Hematopoietic multipotent progenitor cell treated with erythropoietin and hydrocortisone succinate and interleukin-3 and kit ligand, for 8 days (in vitro differentiated cells): Measurements from ENCODE around the gene GSS.

ENCODE experiments used
- DNase-seq: peaks from one replicate; pipeline ENCODE4 v3.0.0-alpha.2; 2015

GSS gene

DNA sequence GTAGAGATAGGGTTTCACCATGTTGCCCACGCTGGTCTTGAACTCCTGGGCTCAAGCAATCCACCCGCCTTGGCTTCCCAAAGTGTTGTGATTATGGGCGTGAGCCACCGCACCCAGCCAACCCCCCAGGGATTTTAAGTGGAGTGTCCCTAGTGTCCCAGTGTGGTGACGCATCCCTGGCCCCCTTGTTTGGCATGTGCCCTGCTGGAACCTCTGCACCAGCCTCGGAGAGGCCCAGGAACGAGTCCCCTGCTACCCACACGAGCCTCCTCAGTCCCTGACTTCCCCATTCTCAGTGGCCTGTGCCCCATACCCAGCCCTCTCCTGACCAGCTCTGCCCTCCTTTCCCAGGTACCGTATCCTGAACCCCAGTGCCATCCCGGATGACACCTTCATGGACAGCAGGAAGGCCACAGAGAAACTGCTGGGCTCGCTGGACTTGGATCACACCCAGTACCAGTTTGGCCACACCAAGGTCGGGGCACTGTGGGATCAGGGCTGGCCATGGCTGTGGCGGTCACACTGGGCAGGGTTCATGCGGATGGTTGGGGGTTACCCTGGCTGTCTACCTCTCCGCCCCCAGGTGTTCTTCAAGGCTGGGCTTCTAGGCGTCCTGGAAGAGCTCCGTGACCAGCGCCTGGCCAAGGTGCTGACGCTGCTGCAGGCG is 37.3 kb upstream of the GSS start:
- no peak for DNase-seq

GRCh38 chr20:34990661-34991214 is 35.1 kb upstream of the GSS start:
- DNase-seq = no peak

DNA sequence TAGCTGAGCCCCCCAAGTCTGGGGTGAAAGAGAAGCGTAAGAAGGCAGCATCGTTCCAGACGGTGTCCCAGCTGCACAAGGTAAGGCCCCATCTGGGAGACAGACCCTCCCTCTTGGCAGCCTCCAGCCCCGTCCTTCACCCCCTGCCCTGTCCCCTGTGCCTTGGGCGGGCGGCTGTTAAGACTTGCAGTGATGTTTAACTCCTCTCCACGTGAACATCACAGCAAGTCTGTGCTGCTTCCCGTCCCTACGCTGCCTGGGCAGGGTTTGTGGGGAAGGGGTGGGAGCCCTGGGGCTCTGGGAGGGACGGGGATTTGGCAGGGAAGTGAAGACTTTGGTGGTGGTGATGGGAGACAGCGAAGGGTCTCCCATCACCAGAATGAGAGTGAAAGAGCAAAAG is 34.6 kb upstream of the GSS start:
- no peak for DNase-seq

DNA sequence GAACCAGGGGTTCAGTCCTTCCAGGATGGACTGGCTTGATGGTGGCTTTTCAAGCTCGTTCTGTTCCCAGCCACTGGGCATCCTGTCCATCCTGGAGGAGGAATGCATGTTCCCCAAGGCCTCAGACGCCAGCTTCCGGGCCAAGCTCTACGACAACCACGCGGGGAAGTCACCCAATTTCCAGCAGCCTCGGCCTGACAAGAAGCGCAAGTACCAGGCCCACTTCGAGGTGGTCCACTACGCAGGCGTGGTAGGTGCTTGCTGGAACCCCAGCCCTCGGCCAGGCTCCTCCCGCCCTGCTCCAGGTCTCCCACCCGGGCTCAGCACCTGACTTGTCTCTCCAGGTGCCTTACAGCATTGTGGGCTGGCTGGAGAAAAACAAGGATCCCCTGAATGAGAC is 34.1 kb upstream of the GSS start:
- no peak for DNase-seq

GRCh38 chr20:34989118-34989517 is 33.5 kb upstream of the GSS start:
- DNase-seq = no peak

GRCh38 chr20:34988191-34988540 is 32.6 kb upstream of the GSS start:
- DNase-seq = no peak

DNA sequence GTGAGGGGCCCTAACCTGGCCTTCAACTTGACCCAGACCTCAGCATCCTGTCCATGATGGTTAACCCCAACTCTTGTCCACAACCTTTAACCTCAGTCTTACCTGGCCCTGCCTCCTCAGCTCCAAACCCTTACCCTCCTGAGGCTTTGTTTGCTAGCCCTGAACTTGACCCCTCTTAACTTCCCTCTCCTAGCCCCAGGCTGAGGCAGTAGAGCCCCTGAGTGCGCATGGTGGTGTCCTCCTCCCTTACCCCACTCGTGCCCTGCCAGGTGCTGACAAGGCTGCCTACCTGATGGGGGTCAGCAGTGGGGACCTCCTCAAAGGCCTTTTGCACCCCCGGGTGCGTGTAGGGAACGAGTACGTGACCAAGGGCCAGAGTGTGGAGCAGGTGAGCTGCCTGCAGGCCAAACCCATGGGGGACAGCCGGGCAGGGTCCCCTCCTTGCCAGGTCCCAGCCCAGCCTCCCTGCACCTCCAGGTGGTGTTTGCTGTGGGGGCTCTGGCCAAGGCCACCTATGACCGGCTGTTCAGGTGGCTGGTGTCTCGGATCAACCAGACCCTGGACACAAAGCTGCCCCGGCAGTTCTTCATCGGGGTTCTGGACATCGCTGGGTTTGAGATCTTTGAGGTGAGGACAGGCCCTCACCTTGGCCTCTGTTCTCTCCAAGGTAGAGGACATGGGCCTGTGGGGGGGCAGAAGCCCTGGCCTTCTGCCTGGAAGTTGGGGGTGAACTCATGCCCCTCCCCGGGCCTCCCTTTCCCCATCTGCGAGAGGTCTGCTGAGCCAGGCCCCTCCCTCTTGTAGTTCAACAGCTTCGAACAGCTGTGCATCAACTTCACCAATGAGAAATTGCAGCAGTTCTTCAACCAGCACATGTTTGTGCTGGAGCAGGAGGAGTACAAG is 31.9 kb upstream of the GSS start:
- no peak for DNase-seq

DNA sequence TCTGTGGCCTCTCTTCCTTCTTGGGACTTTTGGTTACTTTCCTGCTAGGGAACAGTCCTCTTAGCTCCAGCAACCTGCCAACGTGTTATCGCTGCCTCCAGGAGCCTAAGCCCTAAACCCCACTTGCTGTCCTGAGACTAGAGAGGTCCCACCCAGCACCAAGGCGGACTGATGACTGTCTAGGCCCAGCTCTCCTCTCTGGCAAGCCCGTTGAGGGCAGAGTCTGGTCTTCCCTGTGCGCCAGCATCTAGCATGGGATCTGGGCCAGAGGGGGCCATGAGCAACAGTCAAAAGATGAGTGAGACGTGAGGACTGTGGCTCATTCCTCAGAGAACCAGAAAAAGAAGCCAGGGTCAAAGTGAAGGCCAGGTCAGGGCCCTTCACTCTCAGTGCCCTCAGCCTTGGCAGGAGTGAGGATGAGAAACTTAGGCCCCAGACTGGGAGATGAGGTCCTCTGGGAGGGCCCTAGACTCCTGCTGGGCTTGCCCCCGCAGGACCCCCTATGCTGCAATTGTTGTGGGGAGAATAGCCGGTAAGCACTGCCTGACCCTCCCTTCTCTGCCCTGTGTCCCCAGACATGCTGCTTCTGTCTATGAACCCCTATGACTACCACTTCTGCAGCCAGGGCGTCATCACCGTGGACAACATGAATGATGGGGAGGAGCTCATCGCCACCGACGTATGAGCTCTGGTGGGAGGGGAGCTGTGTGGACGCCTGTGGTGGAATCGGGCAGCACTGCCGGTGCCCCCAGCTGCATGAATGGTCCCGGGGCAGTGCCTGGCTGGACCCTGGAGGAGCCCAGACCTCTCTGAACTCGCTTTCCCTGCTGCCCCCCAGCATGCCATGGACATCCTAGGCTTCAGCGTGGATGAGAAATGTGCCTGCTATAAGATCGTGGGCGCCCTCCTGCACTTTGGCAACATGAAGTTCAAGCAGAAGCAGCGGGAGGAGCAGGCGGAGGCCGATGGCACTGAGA is 31.0 kb upstream of the GSS start:
- no peak for DNase-seq

DNA sequence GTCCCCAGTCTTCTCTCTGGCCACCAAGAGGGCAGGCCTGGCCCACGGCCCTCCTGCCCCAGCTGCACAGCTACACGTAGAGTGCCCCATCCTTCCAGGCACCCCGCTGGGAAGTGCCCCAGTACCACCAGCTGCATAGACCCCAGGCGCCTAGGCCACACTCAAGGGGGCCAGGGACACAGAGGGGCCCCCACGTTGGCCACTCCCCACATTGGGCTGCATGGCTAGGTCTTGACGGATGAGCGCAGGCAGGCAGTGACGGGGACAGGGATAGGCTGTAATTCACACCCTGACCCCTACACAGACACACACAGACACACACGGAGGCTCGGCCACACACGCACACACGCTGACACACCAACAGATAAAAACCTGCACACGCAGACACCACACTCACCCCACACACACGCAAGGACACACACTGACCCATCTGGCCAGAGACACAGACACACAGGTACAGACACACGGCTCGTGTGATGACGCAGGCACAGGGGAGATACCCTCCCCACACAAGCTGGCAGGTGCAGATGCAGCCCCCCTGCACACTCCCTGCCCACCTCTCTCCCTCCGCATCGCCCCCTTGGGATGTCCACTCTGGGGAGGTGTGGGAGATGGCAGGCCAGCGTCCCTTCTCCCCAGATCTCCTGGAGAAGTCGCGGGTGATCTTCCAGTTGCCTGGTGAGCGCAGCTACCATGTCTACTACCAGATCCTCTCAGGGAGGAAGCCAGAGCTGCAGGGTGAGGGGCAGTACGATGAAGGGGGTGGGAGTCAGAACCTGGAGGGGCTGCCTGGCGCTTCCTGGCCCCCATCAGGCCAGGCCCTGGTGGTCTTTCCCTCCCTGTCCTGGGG is 30.1 kb upstream of the GSS start:
- DNase-seq = no peak

GRCh38 chr20:34984756-34985261 is 29.2 kb upstream of the GSS start:
- no peak for DNase-seq

DNA sequence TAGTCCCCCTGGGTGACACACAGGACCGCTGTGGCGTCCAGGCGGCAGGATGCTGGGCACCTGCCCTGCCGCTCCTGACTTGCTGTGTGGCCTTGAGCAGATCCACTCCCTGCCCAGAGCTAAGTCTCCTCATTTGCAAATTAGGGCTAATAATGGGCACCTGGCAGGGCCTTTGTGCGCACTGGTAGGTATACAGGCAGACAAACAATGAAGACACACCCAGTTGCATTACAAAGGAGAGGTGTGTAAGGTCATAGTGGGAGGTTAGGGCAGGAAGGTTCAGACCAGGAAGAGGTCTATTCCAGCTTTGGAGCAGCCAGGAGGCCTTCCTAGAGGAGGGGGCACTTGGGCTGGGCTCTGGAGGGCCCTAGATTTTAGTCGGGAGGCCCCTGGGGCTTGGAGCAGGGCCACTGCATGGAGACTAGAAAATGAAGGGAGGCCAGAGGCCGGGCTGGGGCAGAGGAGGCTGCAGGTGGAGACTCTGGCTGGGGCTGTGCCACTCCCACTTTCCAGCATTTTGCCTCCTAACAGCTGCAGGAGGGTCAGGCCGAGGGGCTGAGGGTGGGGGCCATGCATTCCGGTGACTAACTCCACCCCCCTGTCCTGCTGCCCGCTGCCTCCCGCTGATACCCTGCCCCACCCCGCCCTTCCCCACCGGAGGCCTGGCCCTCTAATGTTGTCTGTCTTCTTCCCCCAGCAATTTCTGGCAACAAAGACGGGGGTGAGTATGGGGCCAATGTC is 28.6 kb upstream of the GSS start:
- DNase-seq = peak; percentile 8

DNA sequence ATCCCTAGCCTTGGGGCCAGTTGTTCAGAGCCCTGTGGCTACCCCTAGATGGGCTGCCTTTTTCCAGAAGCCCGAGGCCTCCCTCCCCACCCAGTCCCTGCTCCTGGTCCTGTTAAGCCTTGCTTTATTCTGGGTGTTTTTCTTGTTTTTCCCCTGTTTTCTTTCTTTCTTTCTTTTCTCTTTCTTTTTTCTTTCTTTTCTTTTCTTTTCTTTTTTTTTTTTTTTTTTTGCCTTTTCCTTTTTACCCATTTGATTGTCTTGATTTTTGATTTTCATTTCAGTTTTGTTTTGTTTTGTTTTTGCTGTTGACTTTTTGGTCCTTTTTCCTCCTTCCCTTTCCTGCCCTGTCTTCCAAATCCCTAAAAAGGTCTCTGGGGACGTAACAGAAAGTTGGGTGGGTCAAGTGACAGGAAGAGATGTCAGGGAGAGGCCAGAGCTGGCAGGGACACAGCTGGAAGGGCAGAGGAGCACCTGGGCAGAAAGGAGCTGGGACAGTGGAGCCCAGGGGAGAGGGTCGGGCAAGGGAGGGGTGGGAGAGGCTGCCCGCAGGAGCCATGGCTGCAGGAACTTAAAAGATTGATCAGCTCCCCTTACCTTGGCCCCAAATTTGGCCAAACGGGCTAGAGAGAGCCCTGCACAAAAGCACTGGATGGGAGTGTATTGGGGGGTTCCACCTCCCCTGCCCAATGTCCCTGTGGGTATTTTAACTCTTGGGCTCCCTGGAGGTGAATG is 27.6 kb upstream of the GSS start:
- no peak for DNase-seq

DNA sequence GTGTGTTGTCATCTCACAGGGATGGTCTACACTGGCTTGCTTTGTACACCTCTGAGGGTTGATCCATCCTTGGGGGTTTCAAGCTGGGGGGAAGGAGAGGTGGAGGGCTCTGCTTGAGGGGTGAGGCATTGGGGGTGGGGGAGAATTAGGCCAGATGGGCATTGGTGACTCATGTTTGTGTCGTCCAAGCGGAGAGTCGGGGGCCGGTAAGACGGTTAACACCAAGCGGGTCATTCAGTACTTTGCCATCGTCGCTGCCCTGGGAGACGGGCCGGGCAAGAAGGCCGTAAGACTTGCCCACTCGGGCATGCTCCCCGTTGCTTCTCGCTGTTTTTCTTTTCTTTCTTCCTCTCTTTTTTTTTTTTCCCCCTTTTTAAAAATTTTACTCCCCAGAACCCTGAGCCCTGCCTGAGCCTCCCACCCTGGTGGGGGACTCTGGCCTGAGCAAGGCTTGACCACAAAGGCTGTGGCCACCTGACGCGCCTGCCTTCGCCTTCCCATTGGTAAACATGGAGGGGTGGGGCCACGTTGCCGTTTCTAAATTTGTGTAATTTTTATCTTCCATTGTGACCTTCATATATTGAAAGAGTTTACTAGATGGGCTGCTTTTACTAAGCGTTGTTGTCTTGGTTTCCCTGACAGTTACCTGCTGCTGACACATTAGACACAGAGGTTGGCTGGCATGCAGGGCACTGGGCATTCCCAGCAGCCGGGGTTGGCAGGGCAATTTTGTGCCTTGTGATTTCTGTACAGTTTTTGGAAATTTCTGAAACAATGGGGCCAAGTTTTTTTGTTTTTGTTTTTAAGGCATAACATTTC is 26.9 kb upstream of the GSS start:
- no peak for DNase-seq

GRCh38 chr20:34980543-34981233 is 25.1 kb upstream of the GSS start:
- no peak for DNase-seq

GRCh38 chr20:34979366-34980153 is 24.0 kb upstream of the GSS start:
- no peak for DNase-seq

DNA sequence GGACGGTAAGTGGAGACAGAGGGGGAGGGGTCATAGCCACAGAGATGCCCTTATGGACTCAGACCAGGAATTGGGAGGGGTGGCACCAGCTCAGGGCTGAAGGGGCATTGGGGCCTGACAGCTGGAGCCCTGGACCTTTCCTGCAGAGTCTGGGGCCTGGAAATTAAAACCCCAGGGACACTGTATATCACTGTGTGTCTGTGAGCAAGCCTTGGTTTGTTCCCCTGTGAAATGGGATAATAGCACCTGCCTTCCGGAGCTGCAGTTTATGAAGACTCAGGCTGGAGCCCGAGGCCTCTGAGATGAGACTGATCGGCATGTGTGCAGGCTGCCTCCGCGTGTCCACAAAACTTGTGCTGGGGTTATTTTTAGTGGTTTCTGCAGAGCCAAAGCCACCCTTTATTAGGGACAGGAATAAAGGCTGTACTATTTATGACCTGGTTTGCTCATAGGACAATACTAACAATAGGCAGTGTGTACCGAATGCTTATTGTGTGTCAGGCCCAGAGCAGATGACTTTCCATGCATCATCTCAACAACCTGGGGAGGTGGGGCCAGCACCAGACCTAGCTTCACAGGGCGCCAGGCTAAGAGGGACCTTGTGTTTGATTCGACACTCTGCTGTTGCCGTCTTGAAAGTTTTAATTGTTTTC is 22.6 kb upstream of the GSS start:
- DNase-seq = no peak

DNA sequence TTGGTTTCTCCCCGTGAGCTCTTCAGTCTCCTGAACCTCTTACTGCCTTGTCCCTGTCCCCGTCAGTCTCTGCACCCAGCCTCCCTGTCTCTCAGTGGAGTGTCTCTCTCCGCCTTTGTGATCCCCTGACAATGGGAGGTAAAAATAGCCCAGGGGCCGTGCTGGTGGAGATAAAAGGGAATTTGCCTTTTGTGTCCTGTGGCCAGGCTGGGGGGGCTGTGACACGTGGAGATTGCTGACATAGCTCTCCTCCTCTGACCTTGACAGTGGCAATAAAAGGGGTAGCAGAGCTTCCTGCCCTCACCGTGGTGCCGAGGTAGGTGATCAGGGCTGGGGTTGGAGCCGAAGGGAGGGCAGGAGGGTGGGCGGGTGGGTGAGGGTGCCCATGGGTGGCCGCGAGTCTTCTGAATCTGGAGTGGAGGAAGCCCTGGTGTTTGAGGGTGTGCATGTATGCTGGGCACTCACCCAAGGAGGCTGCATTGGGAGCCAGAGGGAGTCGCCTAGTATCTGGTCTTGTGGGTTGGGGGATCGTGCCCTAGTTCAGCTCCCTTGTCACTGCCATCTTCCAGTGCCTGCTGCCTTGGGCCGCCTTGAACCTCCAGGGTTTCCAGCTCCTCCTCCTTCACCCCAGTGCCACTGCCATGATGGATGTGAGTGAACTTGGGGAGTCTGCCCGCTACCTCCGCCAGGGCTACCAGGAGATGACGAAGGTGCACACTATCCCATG is 21.9 kb upstream of the GSS start:
- no peak for DNase-seq
